Thyroid gland (tissue), 4 donors: ENCODE data around the gene ZRANB2.

Source experiments
- CTCF ChIP-seq, 6 experiments: fragments of 200-600 bp in 3 of 6; fragments of 450-650 bp in 3 of 6; sonication (generic) in 3 of 6; IDR thresholded peaks; one replicate each; pipeline ENCODE4 v1.5.1; 2016 to 2019; ENCODE audit warnings: antibody characterized with exemption in 6 of 6, mild to moderate bottlenecking in 2 of 6, inconsistent platforms in 1 of 6, moderate library complexity in 1 of 6
- POLR2A ChIP-seq, 2 donors: fragments of 450-650 bp; IDR thresholded peaks; one replicate each; pipeline ENCODE4 v1.6.1; 2017; ENCODE audit warnings: antibody characterized with exemption in 2 of 2, mild to moderate bottlenecking in 2 of 2, moderate library complexity in 1 of 2

DNA sequence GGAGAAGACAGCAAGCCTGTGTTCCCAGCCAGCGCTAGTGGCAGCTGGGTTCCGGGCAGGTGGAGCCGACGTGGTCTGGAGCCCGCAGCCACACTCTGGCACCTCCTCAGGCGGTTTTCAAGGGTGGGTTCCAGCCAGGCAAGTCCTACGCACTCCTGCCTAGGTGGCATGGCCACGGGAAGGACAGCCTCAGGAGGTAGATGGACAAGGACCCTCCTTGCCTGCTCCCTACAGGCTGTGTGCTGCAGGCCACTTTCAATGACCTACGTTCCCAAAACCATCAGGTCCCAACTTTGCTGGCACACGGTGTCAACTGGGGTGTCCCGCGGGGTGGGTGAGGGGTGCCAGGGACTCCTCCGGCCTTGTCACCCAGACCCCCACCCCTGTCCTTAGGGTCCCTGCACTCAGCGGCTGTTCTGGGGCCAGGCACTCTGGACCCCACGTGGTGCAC, 26.5 kb downstream of the ZRANB2 start:
- peak in 1 of 2 donors; percentile 11 for TF ChIP-seq POLR2A (IDR thresholded peaks at IDR 0.05)
- TF ChIP-seq CTCF (IDR thresholded peaks at IDR 0.05): no peak
